ENCODE results near the gene RAD51B. TPM values are rescaled to one million over a fixed set of nuclear protein-coding genes. Genes with fewer than 3 reads are reported as not detected.
A peak's percentile ranks its signal among the peaks of the same experiment; 100 is the strongest.

Gene RAD51B
- polyA plus RNA-seq, 3 donors: 3.6 to 11.6 (median 9.4) TPM

- Histone ChIP-seq H3K9ac (ENCODE audit: insufficient read depth, low read length, poor library complexity, severe bottlenecking) (no peak overlapping the region), H3K27ac (ENCODE audit: low read depth in 1 of 2, low read length in 2 of 2) (no peak overlapping the region), H3K36me3 (replicated peaks in 1 of 2; ENCODE audit: control insufficient read depth in 1 of 2, insufficient read depth in 2 of 2, low read length in 2 of 2) (no peaks in the 10 kb centered on the region), H4K20me1 (ENCODE audit: insufficient read depth, low read length) (no peaks in the 10 kb centered on the region), H3K4me2 (replicated peaks; ENCODE audit: extremely low read depth, low read length, poor library complexity, severe bottlenecking) (no peak overlapping the region), H2AFZ (ENCODE audit: insufficient read depth, low read depth, low read length, poor library complexity, severe bottlenecking) (no peak overlapping the region), H3K79me2 (ENCODE audit: insufficient read depth, low read length) (no peaks in the 10 kb centered on the region), H3K9me3 (replicated peaks in 1 of 2; ENCODE audit: control insufficient read depth in 1 of 2, insufficient read depth in 1 of 2, low read length in 2 of 2) (no peaks in the 10 kb centered on the region), H3K4me1 (ENCODE audit: control insufficient read depth in 1 of 2, insufficient read depth in 2 of 2, low read length in 2 of 2) (peaks cover 35 to 36% of the 10 kb centered on the region in 2 donors), H3K4me3 (replicated peaks in 1 of 3; ENCODE audit: low read depth in 2 of 3, low read length in 3 of 3) (no peak overlapping the region), H3K27me3 (ENCODE audit: control insufficient read depth in 2 of 2, insufficient read depth in 2 of 2, low read length in 2 of 2) (no peaks in the 10 kb centered on the region)
- peaks cover 37% of the 10 kb centered on the region for H3K4me1 Mint-ChIP-seq
- intact Hi-C loops (cut with micrococcal nuclease): no loop called here
- peaks cover 5 to 6% of the 10 kb centered on the region in 2 donors for H3K36me3 Mint-ChIP-seq
- H3K27me3 Mint-ChIP-seq (ENCODE audit: low read depth in 3 of 3): peaks cover 0 to 2% (median 1%) of the 10 kb centered on the region in 3 donors
- no peak overlapping the region for H3K4me3 Mint-ChIP-seq
- no peak for TF ChIP-seq CTCF (IDR thresholded peaks at IDR 0.05)
- H3K27ac Mint-ChIP-seq: peak overlapping the region in 1 of 7 donors; percentile 26
- no CpG with 5 or more reads among the region's 1 CpG for WGBS (ENCODE audit: insufficient coverage)
- H3K9me3 Mint-ChIP-seq: no peaks in the 10 kb centered on the region
- DNase-seq: no peak
Measured at GRCh38 chr14:68462683-68463082, 643.1 kb downstream of the RAD51B start.

GRCh38 chr14:68463299-68463698 lies 643.7 kb downstream of the RAD51B start:
- Mint-ChIP-seq H3K36me3 (peaks cover 5 to 6% of the 10 kb centered on the region in 2 donors), H3K4me3 (no peak overlapping the region), H3K27me3 (ENCODE audit: low read depth in 3 of 3) (peaks cover 0 to 2% (median 1%) of the 10 kb centered on the region in 3 donors), H3K9me3 (no peaks in the 10 kb centered on the region), H3K27ac (no peak overlapping the region), H3K4me1 (peaks cover 37% of the 10 kb centered on the region)
- Histone ChIP-seq H3K36me3 (replicated peaks in 1 of 2; ENCODE audit: control insufficient read depth in 1 of 2, insufficient read depth in 2 of 2, low read length in 2 of 2) (no peaks in the 10 kb centered on the region), H3K4me2 (replicated peaks; ENCODE audit: extremely low read depth, low read length, poor library complexity, severe bottlenecking) (no peak overlapping the region), H3K4me3 (replicated peaks in 1 of 3; ENCODE audit: low read depth in 2 of 3, low read length in 3 of 3) (no peak overlapping the region), H3K79me2 (ENCODE audit: insufficient read depth, low read length) (no peaks in the 10 kb centered on the region), H3K27me3 (ENCODE audit: control insufficient read depth in 2 of 2, insufficient read depth in 2 of 2, low read length in 2 of 2) (no peaks in the 10 kb centered on the region), H4K20me1 (ENCODE audit: insufficient read depth, low read length) (no peaks in the 10 kb centered on the region), H3K27ac (ENCODE audit: low read depth in 1 of 2, low read length in 2 of 2) (no peak overlapping the region), H3K4me1 (ENCODE audit: control insufficient read depth in 1 of 2, insufficient read depth in 2 of 2, low read length in 2 of 2) (peaks cover 35 to 36% of the 10 kb centered on the region in 2 donors), H3K9me3 (replicated peaks in 1 of 2; ENCODE audit: control insufficient read depth in 1 of 2, insufficient read depth in 1 of 2, low read length in 2 of 2) (no peaks in the 10 kb centered on the region), H2AFZ (ENCODE audit: insufficient read depth, low read depth, low read length, poor library complexity, severe bottlenecking) (no peak overlapping the region), H3K9ac (ENCODE audit: insufficient read depth, low read length, poor library complexity, severe bottlenecking) (no peak overlapping the region)
- no peak for DNase-seq
- no peak for TF ChIP-seq CTCF (IDR thresholded peaks at IDR 0.05)
- intact Hi-C loops (cut with micrococcal nuclease): no loop called here
